HEK293T (cell line): Measurements from ENCODE around the gene HTR3D.

Experiments
- ARNT ChIP-seq: fragments of 450-650 bp; IDR thresholded peaks from 2 replicates; pipeline ENCODE4 v1.6.1; 2017; ENCODE audit warnings: mild to moderate bottlenecking
- ELF4 ChIP-seq: fragments of 450-650 bp; IDR thresholded peaks from 2 replicates; pipeline ENCODE4 v1.6.1; 2017; ENCODE audit warnings: antibody characterized with exemption
- FOXA1 ChIP-seq: fragments of 450-650 bp; IDR thresholded peaks from 2 replicates; pipeline ENCODE4 v1.6.1; 2016; ENCODE audit warnings: mild to moderate bottlenecking
- FOXK2 ChIP-seq: fragments of 450-650 bp; IDR thresholded peaks from 2 replicates; pipeline ENCODE4 v1.6.1; 2016; ENCODE audit warnings: mild to moderate bottlenecking
- FOXM1 ChIP-seq: fragments of 450-650 bp; IDR thresholded peaks from 2 replicates; pipeline ENCODE4 v1.6.1; 2017; ENCODE audit warnings: mild to moderate bottlenecking, borderline replicate concordance
- HDGF ChIP-seq: fragments of 450-650 bp; IDR thresholded peaks from 2 replicates; pipeline ENCODE4 v1.6.1; 2017; ENCODE audit warnings: antibody characterized with exemption, borderline replicate concordance
- LEF1 ChIP-seq: fragments of 450-650 bp; IDR thresholded peaks from 2 replicates; pipeline ENCODE4 v1.6.1; 2017; ENCODE audit warnings: mild to moderate bottlenecking, borderline replicate concordance
- PKNOX1 ChIP-seq: fragments of 450-650 bp; IDR thresholded peaks from 2 replicates; pipeline ENCODE4 v1.6.1; 2016
- SP1 ChIP-seq: fragments of 450-650 bp; IDR thresholded peaks from 2 replicates; pipeline ENCODE4 v1.6.1; 2017
- SUZ12 ChIP-seq: fragments of 450-650 bp; IDR thresholded peaks from 2 replicates; pipeline ENCODE4 v1.6.1; 2016; ENCODE audit warnings: mild to moderate bottlenecking
- TARDBP ChIP-seq: fragments of 450-650 bp; IDR thresholded peaks from 2 replicates; pipeline ENCODE4 v1.6.1; 2016
- ZNF384 ChIP-seq: fragments of 450-650 bp; IDR thresholded peaks from 2 replicates; pipeline ENCODE4 v1.6.1; 2016

GRCh38 chr3:184068344-184068743 is 36.8 kb downstream of the HTR3D start:
- TF ChIP-seq TARDBP, result no peak
- TF ChIP-seq FOXK2, result no peak
- no peak for TF ChIP-seq LEF1
- TF ChIP-seq PKNOX1, result no peak
- no peak for TF ChIP-seq ZNF384
- no peak for TF ChIP-seq SUZ12
- TF ChIP-seq ARNT, result no peak
- TF ChIP-seq FOXM1, result no peak
- no peak for TF ChIP-seq SP1
- TF ChIP-seq FOXA1, result no peak
- TF ChIP-seq HDGF, result no peak
- TF ChIP-seq ELF4, result no peak
